Right atrium auricular region (tissue), 2 donors: ENCODE results near the gene CDK14. TPM values are rescaled to one million over a fixed set of nuclear protein-coding genes. Genes with fewer than 3 reads are reported as not detected.

Source experiments
- DNase-seq: peaks from one replicate; pipeline ENCODE4 v3.0.0-alpha.2; 2019; ENCODE audit warnings: low spot score
- H3K27ac ChIP-seq, 2 donors: fragments of 200-600 bp; sonication (generic); 1 replicate in 1 of 2; 2 replicates in 1 of 2; pipeline ENCODE4 v1.5.1; 2016 to 2019
- H3K27me3 ChIP-seq, 2 donors: fragments of 200-600 bp; sonication (generic); one replicate each; pipeline versions ENCODE4 v1.5.1 to v1.6.0; 2017 to 2019
- H3K36me3 ChIP-seq: fragments of 200-600 bp; sonication (generic); one replicate; pipeline ENCODE4 v1.5.1; 2016
- H3K4me1 ChIP-seq, 2 donors: fragments of 200-600 bp; sonication (generic); one replicate each; pipeline versions ENCODE4 v1.5.1 to v1.6.0; 2017 to 2019
- H3K4me3 ChIP-seq, 2 donors: fragments of 200-600 bp; sonication (generic); 1 replicate in 1 of 2; 2 replicates in 1 of 2; pipeline ENCODE4 v1.5.1; 2017 to 2019; ENCODE audit warnings: mild to moderate bottlenecking in 1 of 2, moderate library complexity in 1 of 2
- H3K9me3 ChIP-seq, 2 donors: fragments of 200-600 bp; sonication (generic); one replicate each; pipeline ENCODE4 v1.5.1; 2019
- total RNA-seq, 2 donors: library from RNA; depleted of rRNA; stranded (reverse); fragments of >200 nt; gene quantifications; one replicate each; pipeline ENCODE4 v1.1.0, GENCODE V29; 2016
- TF ChIP-seq, protein P1 (sequence below), 2 donors: fragments of 200-600 bp; sonication (generic); IDR thresholded peaks; one replicate each; pipeline ENCODE4 v1.5.1; 2019; ENCODE audit warnings: antibody characterized with exemption in 2 of 2

Gene CDK14
- total RNA-seq, 2 donors from 2014 or later: 21.5 to 37.9 TPM

DNA sequence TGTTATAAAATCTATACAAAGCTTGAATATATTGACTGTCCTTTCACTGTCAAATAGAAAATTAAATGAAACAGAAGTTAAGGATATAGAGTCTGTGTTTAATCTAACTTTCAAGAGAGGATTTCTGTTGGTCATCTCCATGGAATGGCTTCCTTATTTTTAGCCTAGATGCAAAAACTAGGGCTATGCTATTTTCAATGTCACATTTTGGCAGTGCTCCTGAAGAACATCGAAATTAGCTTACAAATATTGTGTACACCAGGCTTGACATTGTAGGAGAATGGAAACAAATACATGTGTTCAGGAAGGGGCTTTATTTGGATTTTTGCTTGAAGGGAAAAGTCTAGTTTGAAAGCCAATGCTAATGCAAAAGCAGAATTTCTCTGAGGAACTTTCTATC, 295.4 kb downstream of the CDK14 start:
- no peak for DNase-seq
- H3K4me1 ChIP-seq: peaks cover 0 to 7% of the 10 kb centered on the region in 2 donors
- H3K27ac ChIP-seq: no peak overlapping the region
- TF ChIP-seq, protein P1, sequence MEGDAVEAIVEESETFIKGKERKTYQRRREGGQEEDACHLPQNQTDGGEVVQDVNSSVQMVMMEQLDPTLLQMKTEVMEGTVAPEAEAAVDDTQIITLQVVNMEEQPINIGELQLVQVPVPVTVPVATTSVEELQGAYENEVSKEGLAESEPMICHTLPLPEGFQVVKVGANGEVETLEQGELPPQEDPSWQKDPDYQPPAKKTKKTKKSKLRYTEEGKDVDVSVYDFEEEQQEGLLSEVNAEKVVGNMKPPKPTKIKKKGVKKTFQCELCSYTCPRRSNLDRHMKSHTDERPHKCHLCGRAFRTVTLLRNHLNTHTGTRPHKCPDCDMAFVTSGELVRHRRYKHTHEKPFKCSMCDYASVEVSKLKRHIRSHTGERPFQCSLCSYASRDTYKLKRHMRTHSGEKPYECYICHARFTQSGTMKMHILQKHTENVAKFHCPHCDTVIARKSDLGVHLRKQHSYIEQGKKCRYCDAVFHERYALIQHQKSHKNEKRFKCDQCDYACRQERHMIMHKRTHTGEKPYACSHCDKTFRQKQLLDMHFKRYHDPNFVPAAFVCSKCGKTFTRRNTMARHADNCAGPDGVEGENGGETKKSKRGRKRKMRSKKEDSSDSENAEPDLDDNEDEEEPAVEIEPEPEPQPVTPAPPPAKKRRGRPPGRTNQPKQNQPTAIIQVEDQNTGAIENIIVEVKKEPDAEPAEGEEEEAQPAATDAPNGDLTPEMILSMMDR (IDR thresholded peaks at IDR 0.05): no peak
- no peaks in the 10 kb centered on the region for H3K27me3 ChIP-seq
- no peak overlapping the region for H3K4me3 ChIP-seq
- no peaks in the 10 kb centered on the region for H3K36me3 ChIP-seq
- no peaks in the 10 kb centered on the region for H3K9me3 ChIP-seq

DNA sequence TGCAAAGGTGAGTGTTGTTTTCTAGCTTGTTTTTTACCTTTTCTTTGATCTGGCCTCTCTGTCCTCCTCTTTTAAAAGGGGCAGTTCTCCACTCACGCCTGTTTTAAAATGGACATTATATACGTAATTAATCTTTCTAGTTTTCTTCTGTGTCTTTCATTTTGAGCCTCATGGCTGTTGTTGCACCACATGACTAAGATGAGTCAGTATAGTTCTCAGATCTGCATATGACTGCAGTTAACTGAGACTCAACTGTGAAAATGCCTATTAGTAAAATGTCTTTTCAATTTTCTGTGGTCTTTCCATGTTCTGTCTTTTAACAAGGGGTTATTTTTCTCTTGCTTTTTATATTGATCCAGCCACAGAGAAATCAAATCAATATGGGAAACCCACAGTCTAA, 296.1 kb downstream of the CDK14 start:
- TF ChIP-seq, protein P1 (IDR thresholded peaks at IDR 0.05): no peak
- no peaks in the 10 kb centered on the region for H3K27me3 ChIP-seq
- no peak overlapping the region for H3K27ac ChIP-seq
- H3K4me1 ChIP-seq: peaks cover 0 to under 1% of the 10 kb centered on the region in 2 donors
- H3K9me3 ChIP-seq: no peaks in the 10 kb centered on the region
- H3K4me3 ChIP-seq: no peak overlapping the region
- no peaks in the 10 kb centered on the region for H3K36me3 ChIP-seq
- DNase-seq: no peak

DNA sequence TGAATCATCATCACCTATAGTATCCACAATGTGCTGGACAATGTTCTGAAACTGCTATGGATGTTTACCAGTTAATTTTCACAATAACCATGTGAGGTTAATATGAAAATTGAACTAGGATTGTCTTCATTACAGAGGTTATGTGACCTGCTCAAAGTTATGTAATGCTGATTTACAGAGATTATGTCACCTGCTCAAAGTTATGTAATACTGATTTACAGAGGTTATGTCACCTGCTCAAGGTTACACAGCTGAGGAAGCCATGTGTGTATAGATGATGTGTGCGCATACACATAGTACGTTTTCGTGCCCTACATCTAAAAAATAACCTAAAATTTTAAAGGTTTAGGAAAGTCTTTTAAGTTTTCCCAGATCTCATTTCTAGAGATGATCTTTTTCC, 298.0 kb downstream of the CDK14 start:
- Histone ChIP-seq H3K27me3 (no peaks in the 10 kb centered on the region), H3K4me3 (no peak overlapping the region), H3K36me3 (no peaks in the 10 kb centered on the region), H3K9me3 (no peaks in the 10 kb centered on the region), H3K4me1 (no peaks in the 10 kb centered on the region), H3K27ac (no peak overlapping the region)
- TF ChIP-seq, protein P1 (IDR thresholded peaks at IDR 0.05): no peak
- DNase-seq: no peak

DNA sequence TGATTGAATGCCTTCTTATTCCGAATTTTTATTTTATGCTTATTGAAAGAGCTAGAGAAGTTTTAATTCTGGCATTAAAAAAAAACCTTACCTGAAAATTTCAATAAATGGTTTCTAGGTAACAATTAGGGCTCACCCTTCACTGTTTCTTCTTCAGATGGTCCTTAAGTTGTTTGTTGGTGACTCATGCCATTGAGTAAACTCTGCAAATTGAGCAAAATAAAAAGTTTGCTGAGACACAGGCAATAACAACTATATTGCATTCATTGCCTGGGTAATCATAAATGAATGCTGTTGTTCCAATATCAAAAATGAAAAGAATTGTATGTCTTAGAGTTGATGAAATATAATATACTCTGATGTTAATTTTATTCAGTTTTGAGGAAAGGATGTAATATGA, 300.3 kb downstream of the CDK14 start:
- H3K27ac ChIP-seq: no peak overlapping the region
- H3K27me3 ChIP-seq: no peaks in the 10 kb centered on the region
- H3K36me3 ChIP-seq: no peaks in the 10 kb centered on the region
- H3K9me3 ChIP-seq: no peaks in the 10 kb centered on the region
- no peak overlapping the region for H3K4me3 ChIP-seq
- no peak for DNase-seq
- H3K4me1 ChIP-seq: no peaks in the 10 kb centered on the region
- TF ChIP-seq, protein P1 (IDR thresholded peaks at IDR 0.05): no peak

DNA sequence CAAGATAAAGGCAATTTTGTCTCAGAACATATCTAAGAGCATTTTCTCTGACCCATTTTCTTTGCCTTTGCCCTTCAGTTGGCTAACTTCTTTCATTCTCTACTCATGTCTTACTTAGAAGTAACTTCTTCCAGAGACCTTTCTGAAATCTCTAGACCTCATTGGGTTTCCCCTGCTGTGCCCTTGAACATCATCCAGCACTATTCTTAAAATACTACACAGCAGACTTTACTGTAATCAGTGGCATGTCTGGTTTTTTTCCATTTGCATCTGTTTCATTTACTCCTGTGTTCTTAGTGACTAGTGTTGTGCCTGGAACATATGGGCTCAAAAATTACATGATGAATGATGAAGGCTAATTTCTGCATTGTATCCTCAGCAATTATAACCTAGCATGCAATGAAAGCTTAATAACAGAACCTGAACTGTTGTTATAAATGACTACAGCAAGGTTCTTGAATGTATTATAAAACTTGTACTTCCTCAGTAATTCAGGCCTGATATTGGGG, 301.9 kb downstream of the CDK14 start:
- TF ChIP-seq, protein P1 (IDR thresholded peaks at IDR 0.05): no peak
- Histone ChIP-seq H3K4me3 (no peak overlapping the region), H3K4me1 (no peaks in the 10 kb centered on the region), H3K27ac (no peak overlapping the region), H3K27me3 (no peaks in the 10 kb centered on the region), H3K9me3 (no peaks in the 10 kb centered on the region), H3K36me3 (no peaks in the 10 kb centered on the region)
- DNase-seq: no peak

DNA sequence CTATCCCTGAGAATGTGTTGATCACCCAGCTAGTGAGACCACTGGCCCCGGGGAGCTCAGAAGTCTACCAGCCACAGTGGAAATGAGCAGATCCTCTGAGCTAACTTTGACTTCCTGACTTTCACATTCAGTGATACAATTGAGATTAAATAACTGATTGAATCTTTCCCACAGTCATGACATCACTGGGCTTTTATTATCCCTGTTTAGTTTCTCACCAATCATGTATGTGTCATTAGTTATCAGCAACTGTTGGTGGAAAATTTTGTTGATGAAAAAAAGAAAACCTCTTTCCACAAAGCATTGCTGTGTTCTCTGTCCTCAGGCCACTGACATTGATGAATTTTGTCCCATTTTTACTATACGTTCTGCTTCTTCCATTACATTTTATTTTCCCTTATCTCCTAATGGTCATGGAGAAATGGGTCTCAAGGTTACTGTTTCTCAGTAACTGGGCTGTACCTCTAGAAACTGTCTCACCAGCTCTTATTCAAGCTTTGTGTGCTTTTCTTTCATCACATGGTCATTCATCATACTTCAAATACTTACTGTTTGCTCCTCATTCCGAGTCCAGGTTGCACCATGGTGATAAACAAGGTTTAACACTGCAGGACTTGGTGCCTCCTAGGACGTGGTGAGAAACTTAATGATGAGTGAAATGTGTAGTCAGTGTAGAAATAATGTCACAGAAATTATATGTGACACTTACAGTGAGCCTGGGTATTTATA, 304.7 kb downstream of the CDK14 start:
- no peak overlapping the region for H3K27ac ChIP-seq
- no peaks in the 10 kb centered on the region for H3K9me3 ChIP-seq
- H3K4me1 ChIP-seq: no peaks in the 10 kb centered on the region
- TF ChIP-seq, protein P1 (IDR thresholded peaks at IDR 0.05): no peak
- H3K27me3 ChIP-seq: no peaks in the 10 kb centered on the region
- H3K4me3 ChIP-seq: no peak overlapping the region
- H3K36me3 ChIP-seq: no peaks in the 10 kb centered on the region
- DNase-seq: no peak
